CD4-positive, alpha-beta memory T cell (primary cell): ENCODE data around the gene LCE2C. TPM values are rescaled to one million over a fixed set of nuclear protein-coding genes. Genes with fewer than 3 reads are reported as not detected.

Source experiments
- CTCF ChIA-PET: fragments of 350-600 bp; sonication (Branson Sonifier 250); formaldehyde crosslinking; loops from one replicate; lab custom pipeline; 2021; ENCODE audit warnings: inconsistent platforms; ENCODE audit not compliant: partially characterized antibody; lab: Charles Lee
- POLR2A ChIA-PET: fragments of 350-600 bp; sonication (Branson Sonifier 250); formaldehyde crosslinking; loops from one replicate; lab custom pipeline; 2021; ENCODE audit not compliant: partially characterized antibody; lab: Charles Lee
- DNase-seq, 5 donors: peaks; one replicate each; pipeline versions ENCODE4 v3.0.0 to v3.0.0-alpha.2; 2020 to 2022; ENCODE audit warnings: mixed read lengths in 1 of 5
- H3K27ac ChIP-seq: one replicate; pipeline ENCODE4 v1.7.0; 2013; ENCODE audit warnings: low read depth, low read length
- H3K27me3 ChIP-seq: 2 replicates; pipeline ENCODE4 v1.7.0; 2013; ENCODE audit warnings: mild to moderate bottlenecking, low read length, moderate library complexity; ENCODE audit not compliant: insufficient read depth
- H3K36me3 ChIP-seq: 2 replicates; pipeline ENCODE4 v1.7.0; 2013; ENCODE audit warnings: mild to moderate bottlenecking, low read length, moderate library complexity; ENCODE audit not compliant: insufficient read depth
- H3K4me1 ChIP-seq: 2 replicates; pipeline ENCODE4 v1.7.0; 2013; ENCODE audit warnings: mild to moderate bottlenecking, low read length, moderate library complexity; ENCODE audit not compliant: insufficient read depth
- H3K4me3 ChIP-seq, 2 donors: one replicate each; pipeline ENCODE4 v1.7.0; 2013; ENCODE audit warnings: low read length in 2 of 2, mild to moderate bottlenecking in 1 of 2
- H3K9me3 ChIP-seq, 2 donors: one replicate each; pipeline ENCODE4 v1.7.0; 2013; ENCODE audit warnings: low read length in 2 of 2, control low read depth in 1 of 2; ENCODE audit not compliant: control insufficient read depth in 1 of 2
- H3K27ac Mint-ChIP-seq, 7 donors: one replicate each; pipeline ENCODE4 v1.8.0; 2020 to 2021; ENCODE audit warnings: mixed read lengths in 7 of 7, mild to moderate bottlenecking in 6 of 7, inconsistent platforms in 3 of 7, moderate library complexity in 3 of 7
- H3K27me3 Mint-ChIP-seq, 2 donors: one replicate each; pipeline ENCODE4 v1.8.0; 2020 to 2021; ENCODE audit warnings: mixed read lengths in 2 of 2
- H3K36me3 Mint-ChIP-seq, 2 donors: one replicate each; pipeline ENCODE4 v1.8.0; 2020 to 2021; ENCODE audit warnings: mixed read lengths in 2 of 2, inconsistent platforms in 1 of 2, mild to moderate bottlenecking in 1 of 2
- H3K4me1 Mint-ChIP-seq, 4 donors: one replicate each; pipeline ENCODE4 v1.8.0; 2020 to 2021; ENCODE audit warnings: mixed read lengths in 4 of 4, mild to moderate bottlenecking in 1 of 4
- H3K4me3 Mint-ChIP-seq, 8 donors: one replicate each; pipeline ENCODE4 v1.8.0; 2020 to 2021; ENCODE audit warnings: mixed read lengths in 8 of 8, mild to moderate bottlenecking in 7 of 8, moderate library complexity in 6 of 8, inconsistent platforms in 3 of 8
- H3K9me3 Mint-ChIP-seq, 8 donors: one replicate each; pipeline ENCODE4 v1.8.0; 2020 to 2021; ENCODE audit warnings: mixed read lengths in 8 of 8, mild to moderate bottlenecking in 5 of 8, inconsistent platforms in 3 of 8, moderate library complexity in 1 of 8
- intact Hi-C: fragments of 100-400 bp; cut with micrococcal nuclease; formaldehyde crosslinking; loops from one replicate; pipeline ENCODE4 v1.15.1; 2023
- polyA plus RNA-seq, 2 donors: library from polyadenylated mRNA; unstranded; fragments of 300-500 nt; fragmentation: Illumina TruSeq; gene quantifications; one replicate each; pipeline ENCODE4 v1.2.3, GENCODE V29; 2021
- total RNA-seq, 2 experiments: library from RNA; stranded (reverse); gene quantifications; one replicate each; pipeline ENCODE4 v1.2.3, GENCODE V29; 2021

LCE2C gene
- total and polyA plus RNA-seq, 4 experiments from 2014 or later = not detected

- no peaks in the 10 kb centered on the region for H3K9me3 ChIP-seq
- no peak within 1 kb of the TSS for H3K27ac Mint-ChIP-seq
- H3K4me1 ChIP-seq = no peaks in the 10 kb centered on the region
- peaks cover 0 to 6% (median 3%) of the 10 kb centered on the region in 8 donors for H3K9me3 Mint-ChIP-seq
- intact Hi-C loops = no loop called here
- H3K4me1 Mint-ChIP-seq = no peaks in the 10 kb centered on the region
- no peaks in the 10 kb centered on the region for H3K36me3 ChIP-seq
- no peak for DNase-seq
- no peak within 1 kb of the TSS for H3K4me3 ChIP-seq
- H3K27me3 Mint-ChIP-seq = peaks cover 21 to 23% of the 10 kb centered on the region in 2 donors
- ChIA-PET CTCF (interaction anchor here (1.4 kb wide), 1 partner anchor 10 kb away, joined by 4 read pairs; the partner anchor contains the start of gene LCE2A), POLR2A (no interaction called here)
- no peak within 1 kb of the TSS for H3K27ac ChIP-seq
- H3K36me3 Mint-ChIP-seq = no peaks in the 10 kb centered on the region
- H3K4me3 Mint-ChIP-seq = no peak within 1 kb of the TSS
- no peaks in the 10 kb centered on the region for H3K27me3 ChIP-seq
Observed at GRCh38 chr1:152707860-152708259, 32.8 kb downstream of the LCE2C start, which contains the start of gene LCE4A. TSS of gene LCE4A (plus strand) at chr1:152708160. CDS start at chr1:152709076, 916 bp downstream.

GRCh38 chr1:152718238-152718637 is 43.2 kb downstream of the LCE2C start:
- H3K27ac Mint-ChIP-seq = no peak overlapping the region
- DNase-seq = no peak
- H3K4me1 Mint-ChIP-seq = no peaks in the 10 kb centered on the region
- peaks cover 0 to 17% (median 2%) of the 10 kb centered on the region in 8 donors for H3K9me3 Mint-ChIP-seq
- H3K4me3 Mint-ChIP-seq = no peak overlapping the region
- Histone ChIP-seq H3K27ac (no peak overlapping the region), H3K9me3 (no peaks in the 10 kb centered on the region), H3K27me3 (no peaks in the 10 kb centered on the region), H3K36me3 (no peaks in the 10 kb centered on the region), H3K4me3 (no peak overlapping the region), H3K4me1 (no peaks in the 10 kb centered on the region)
- H3K27me3 Mint-ChIP-seq = peaks cover 8 to 9% of the 10 kb centered on the region in 2 donors
- POLR2A ChIA-PET = no interaction called here
- CTCF ChIA-PET = no interaction called here
- H3K36me3 Mint-ChIP-seq = no peaks in the 10 kb centered on the region
- intact Hi-C loops = no loop called here

- H3K27ac ChIP-seq = no peak overlapping the region
- H3K27ac Mint-ChIP-seq = no peak overlapping the region
- no peaks in the 10 kb centered on the region for H3K36me3 ChIP-seq
- no peak for DNase-seq
- H3K4me3 Mint-ChIP-seq = no peak overlapping the region
- H3K36me3 Mint-ChIP-seq = no peaks in the 10 kb centered on the region
- ChIA-PET CTCF (no interaction called here), POLR2A (no interaction called here)
- no peaks in the 10 kb centered on the region for H3K4me1 ChIP-seq
- intact Hi-C loops = no loop called here
- no peak overlapping the region for H3K4me3 ChIP-seq
- no peaks in the 10 kb centered on the region for H3K4me1 Mint-ChIP-seq
- no peaks in the 10 kb centered on the region for H3K9me3 ChIP-seq
- peaks cover 3 to 6% of the 10 kb centered on the region in 2 donors for H3K27me3 Mint-ChIP-seq
- H3K9me3 Mint-ChIP-seq = no peaks in the 10 kb centered on the region
- no peaks in the 10 kb centered on the region for H3K27me3 ChIP-seq
Observed at GRCh38 chr1:152725261-152725660, 50.2 kb downstream of the LCE2C start.

Other genes starting within 250 kb of the LCE2C start
- gene LCE5A, start 164.5 kb upstream of the LCE2C start, total RNA-seq = not detected
- gene LCE5A, start 164.5 kb upstream of the LCE2C start, polyA plus RNA-seq = not detected
- gene CRCT1, start 160.8 kb upstream of the LCE2C start, total RNA-seq = not detected
- gene CRCT1, start 160.8 kb upstream of the LCE2C start, polyA plus RNA-seq = not detected
- gene LCE3E, start 108.5 kb upstream of the LCE2C start, total RNA-seq = not detected
- gene LCE3E, start 108.5 kb upstream of the LCE2C start, polyA plus RNA-seq = not detected
- gene LCE3D, start 94.8 kb upstream of the LCE2C start, total RNA-seq = not detected
- gene LCE3D, start 94.8 kb upstream of the LCE2C start, polyA plus RNA-seq = not detected
- not detected for gene LCE3C, start 75.0 kb upstream of the LCE2C start, total RNA-seq
- not detected for gene LCE3C, start 75.0 kb upstream of the LCE2C start, polyA plus RNA-seq
- not detected for gene LCE3B, start 61.5 kb upstream of the LCE2C start, total RNA-seq
- gene LCE3B, start 61.5 kb upstream of the LCE2C start, polyA plus RNA-seq = not detected
- not detected for gene LCE3A, start 52.2 kb upstream of the LCE2C start, total RNA-seq
- not detected for gene LCE3A, start 52.2 kb upstream of the LCE2C start, polyA plus RNA-seq
- gene LCE2D, start 11.9 kb upstream of the LCE2C start, total RNA-seq = not detected
- gene LCE2D, start 11.9 kb upstream of the LCE2C start, polyA plus RNA-seq = not detected
- gene LCE2B, start 10.8 kb downstream of the LCE2C start, total RNA-seq = not detected
- not detected for gene LCE2B, start 10.8 kb downstream of the LCE2C start, polyA plus RNA-seq
- gene LCE2A, start 23.1 kb downstream of the LCE2C start, total RNA-seq = not detected
- gene LCE2A, start 23.1 kb downstream of the LCE2C start, polyA plus RNA-seq = not detected
- not detected for gene LCE4A, start 32.9 kb downstream of the LCE2C start, total RNA-seq
- gene LCE4A, start 32.9 kb downstream of the LCE2C start, polyA plus RNA-seq = not detected
- gene KPRP, start 82.7 kb downstream of the LCE2C start, total RNA-seq = not detected
- gene KPRP, start 82.7 kb downstream of the LCE2C start, polyA plus RNA-seq = not detected
- not detected for gene LCE1F, start 99.9 kb downstream of the LCE2C start, total RNA-seq
- gene LCE1F, start 99.9 kb downstream of the LCE2C start, polyA plus RNA-seq = not detected
- gene LCE1E, start 111.0 kb downstream of the LCE2C start, total RNA-seq = not detected
- gene LCE1E, start 111.0 kb downstream of the LCE2C start, polyA plus RNA-seq = not detected
- not detected for gene LCE1D, start 121.4 kb downstream of the LCE2C start, total RNA-seq
- not detected for gene LCE1D, start 121.4 kb downstream of the LCE2C start, polyA plus RNA-seq
- not detected for gene LCE1C, start 131.4 kb downstream of the LCE2C start, total RNA-seq
- not detected for gene LCE1C, start 131.4 kb downstream of the LCE2C start, polyA plus RNA-seq
- gene LCE1B, start 136.7 kb downstream of the LCE2C start, total RNA-seq = not detected
- gene LCE1B, start 136.7 kb downstream of the LCE2C start, polyA plus RNA-seq = not detected
- not detected for gene LCE1A, start 152.2 kb downstream of the LCE2C start, total RNA-seq
- gene LCE1A, start 152.2 kb downstream of the LCE2C start, polyA plus RNA-seq = not detected
- not detected for gene LCE6A, start 167.6 kb downstream of the LCE2C start, total RNA-seq
- not detected for gene LCE6A, start 167.6 kb downstream of the LCE2C start, polyA plus RNA-seq
- gene LCE7A, start 184.7 kb downstream of the LCE2C start, total RNA-seq = not detected
- gene LCE7A, start 184.7 kb downstream of the LCE2C start, polyA plus RNA-seq = not detected
- gene SMCP, start 203.0 kb downstream of the LCE2C start, total RNA-seq = not detected
- gene SMCP, start 203.0 kb downstream of the LCE2C start, polyA plus RNA-seq = not detected
- not detected for gene IVL, start 233.3 kb downstream of the LCE2C start, total RNA-seq
- not detected for gene IVL, start 233.3 kb downstream of the LCE2C start, polyA plus RNA-seq